Stimulated activated naive CD8-positive, alpha-beta T cell treated with anti-CD3 and anti-CD28 coated beads, Interleukin-15, Interleukin-2, amounts not matched to agents 100 ng/mL and 50 ng/mL, for 24 hours (primary cell): Measurements from ENCODE around the gene TNS3.

Experiments used
- H3K27ac Mint-ChIP-seq: one replicate; pipeline ENCODE4 v1.8.0; 2021; ENCODE audit warnings: mild to moderate bottlenecking, mixed read lengths
- H3K27me3 Mint-ChIP-seq: one replicate; pipeline ENCODE4 v1.8.0; 2021; ENCODE audit warnings: mixed read lengths
- H3K36me3 Mint-ChIP-seq: one replicate; pipeline ENCODE4 v1.8.0; 2021; ENCODE audit warnings: low read depth, mixed read lengths
- H3K4me1 Mint-ChIP-seq: one replicate; pipeline ENCODE4 v1.8.0; 2021; ENCODE audit warnings: low read depth, mixed read lengths
- H3K4me3 Mint-ChIP-seq: one replicate; pipeline ENCODE4 v1.8.0; 2021; ENCODE audit warnings: mild to moderate bottlenecking, mixed read lengths
- H3K9me3 Mint-ChIP-seq: one replicate; pipeline ENCODE4 v1.8.0; 2021; ENCODE audit warnings: mixed read lengths

The TNS3 gene

DNA sequence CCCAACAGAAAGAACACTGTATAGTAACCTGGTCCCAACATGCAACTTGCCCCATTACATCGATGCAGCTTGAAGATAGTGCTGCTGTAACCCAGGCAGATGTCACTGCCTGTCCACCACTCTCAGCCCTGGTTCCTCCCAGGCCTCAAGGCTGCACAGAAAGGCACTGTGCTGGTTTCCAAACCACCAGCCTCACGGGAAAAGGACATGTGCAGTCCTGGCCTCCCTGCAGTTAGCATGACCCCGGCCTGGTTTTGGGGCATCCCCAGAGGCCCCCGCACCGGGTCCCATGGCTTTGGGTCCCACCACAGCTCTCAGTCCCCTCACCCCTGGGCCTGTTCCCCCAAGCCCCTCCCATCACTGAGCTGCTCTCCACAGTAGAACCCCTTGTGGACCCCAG, 214.5 kb downstream of the TNS3 start:
- H3K4me1 Mint-ChIP-seq: no peaks in the 10 kb centered on the region
- H3K27ac Mint-ChIP-seq: no peak overlapping the region
- no peaks in the 10 kb centered on the region for H3K9me3 Mint-ChIP-seq
- no peak overlapping the region for H3K4me3 Mint-ChIP-seq
- no peaks in the 10 kb centered on the region for H3K36me3 Mint-ChIP-seq
- H3K27me3 Mint-ChIP-seq: no peaks in the 10 kb centered on the region

DNA sequence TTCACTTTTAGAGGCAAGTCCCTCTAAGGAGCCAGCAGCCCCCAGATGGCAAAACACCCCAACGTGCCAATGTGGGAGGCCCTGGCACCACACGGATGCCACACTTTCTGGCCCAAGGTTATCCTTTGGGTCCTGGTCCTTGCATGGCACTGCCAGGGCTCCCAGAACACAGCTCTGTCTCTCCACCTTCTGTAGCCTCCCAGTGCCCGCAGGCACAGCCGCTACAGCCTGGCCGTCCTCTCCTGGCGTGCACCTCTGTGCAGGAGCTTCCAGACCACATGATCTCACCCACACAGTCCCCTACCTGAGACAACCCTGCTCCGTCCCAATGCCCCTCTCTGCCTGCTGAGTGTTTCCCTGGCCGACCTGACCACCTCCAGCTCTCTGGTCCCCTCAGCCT, 215.0 kb downstream of the TNS3 start:
- no peaks in the 10 kb centered on the region for H3K9me3 Mint-ChIP-seq
- no peak overlapping the region for H3K4me3 Mint-ChIP-seq
- H3K27ac Mint-ChIP-seq: no peak overlapping the region
- no peaks in the 10 kb centered on the region for H3K36me3 Mint-ChIP-seq
- H3K27me3 Mint-ChIP-seq: no peaks in the 10 kb centered on the region
- H3K4me1 Mint-ChIP-seq: no peaks in the 10 kb centered on the region

DNA sequence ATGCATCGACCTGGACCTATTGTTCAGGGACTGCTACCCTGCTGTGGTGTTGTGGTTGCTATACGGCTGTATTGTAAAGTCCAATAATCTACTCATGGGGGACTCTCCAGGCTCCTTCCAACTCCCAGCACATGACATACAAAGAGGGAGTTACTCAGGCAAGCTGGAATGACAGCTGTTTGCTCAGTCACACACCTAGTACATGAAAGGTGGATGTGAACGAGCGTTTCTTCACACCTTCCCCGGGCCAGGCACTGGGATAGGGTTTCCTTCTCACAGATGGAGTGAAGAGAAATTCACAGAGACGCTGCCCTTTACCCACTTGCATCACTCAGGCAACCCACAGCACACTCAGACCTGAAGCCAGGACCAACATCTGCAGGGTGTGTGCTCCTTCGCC, 215.7 kb downstream of the TNS3 start:
- Mint-ChIP-seq H3K27me3 (no peaks in the 10 kb centered on the region), H3K36me3 (no peaks in the 10 kb centered on the region), H3K4me1 (no peaks in the 10 kb centered on the region), H3K9me3 (no peaks in the 10 kb centered on the region), H3K27ac (no peak overlapping the region), H3K4me3 (no peak overlapping the region)

DNA sequence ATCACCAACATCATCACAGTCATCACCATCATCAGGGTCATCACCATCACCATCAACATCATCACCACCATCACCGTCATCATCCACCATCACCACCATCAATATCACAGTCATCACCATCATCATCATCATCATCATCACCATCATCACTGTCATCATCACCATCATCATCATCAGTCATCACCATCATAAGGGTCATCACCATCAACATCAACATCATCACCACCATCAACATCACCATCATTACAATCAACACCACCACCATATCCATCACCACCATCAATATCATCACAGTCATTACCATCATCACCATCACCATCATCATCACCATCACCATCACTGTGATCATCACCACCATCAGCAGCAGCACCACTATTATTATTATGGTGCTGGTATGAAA, 218.9 kb downstream of the TNS3 start:
- no peaks in the 10 kb centered on the region for H3K9me3 Mint-ChIP-seq
- no peak overlapping the region for H3K27ac Mint-ChIP-seq
- no peaks in the 10 kb centered on the region for H3K4me1 Mint-ChIP-seq
- no peak overlapping the region for H3K4me3 Mint-ChIP-seq
- no peaks in the 10 kb centered on the region for H3K36me3 Mint-ChIP-seq
- no peaks in the 10 kb centered on the region for H3K27me3 Mint-ChIP-seq

DNA sequence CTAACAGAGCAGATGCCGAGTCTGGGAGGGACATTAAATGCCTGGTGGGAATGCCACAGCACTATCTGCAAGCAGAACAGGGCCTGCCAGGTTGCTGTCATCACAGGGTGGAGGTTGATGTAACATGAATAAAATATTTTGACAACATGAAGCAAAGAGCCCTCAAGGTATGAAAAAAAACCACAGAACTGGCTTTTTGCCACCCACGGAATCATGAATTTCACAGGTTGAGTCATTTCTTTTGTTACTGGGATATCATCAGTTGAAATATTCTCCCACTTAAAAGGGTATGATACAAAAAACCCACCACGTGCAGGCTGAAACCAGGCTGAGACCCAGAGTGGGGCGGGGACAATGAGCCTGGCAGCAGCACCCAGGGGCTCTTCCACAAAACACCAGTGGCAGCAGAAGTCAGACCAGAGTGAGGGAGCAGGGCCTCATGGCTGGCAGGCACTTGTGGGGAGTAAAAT, 220.1 kb downstream of the TNS3 start:
- Mint-ChIP-seq H3K4me1 (no peaks in the 10 kb centered on the region), H3K4me3 (peak overlapping the region; percentile 17), H3K9me3 (no peaks in the 10 kb centered on the region), H3K27ac (peak overlapping the region; percentile 80), H3K27me3 (no peaks in the 10 kb centered on the region), H3K36me3 (no peaks in the 10 kb centered on the region)

DNA sequence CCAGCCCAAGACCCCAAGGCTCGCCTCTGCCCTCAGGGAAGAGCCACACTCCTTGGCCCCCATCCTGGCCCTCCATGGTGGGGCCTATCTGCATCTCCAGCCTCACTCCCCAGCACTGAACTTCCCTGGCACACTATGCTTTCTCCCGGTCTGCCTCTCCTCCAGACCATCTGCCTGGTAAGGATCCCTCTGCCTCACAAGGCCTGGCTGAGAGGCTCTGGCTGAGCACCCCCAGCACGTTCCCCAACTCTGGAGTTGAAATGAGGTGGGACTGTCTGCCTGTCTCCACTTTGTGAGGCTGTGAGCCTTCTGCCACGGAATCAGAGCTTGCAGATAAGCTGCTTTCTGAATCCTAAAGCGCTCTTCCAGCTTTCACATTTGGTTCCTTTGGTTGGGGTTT, 220.7 kb downstream of the TNS3 start:
- H3K27ac Mint-ChIP-seq: peak overlapping the region; percentile 80

DNA sequence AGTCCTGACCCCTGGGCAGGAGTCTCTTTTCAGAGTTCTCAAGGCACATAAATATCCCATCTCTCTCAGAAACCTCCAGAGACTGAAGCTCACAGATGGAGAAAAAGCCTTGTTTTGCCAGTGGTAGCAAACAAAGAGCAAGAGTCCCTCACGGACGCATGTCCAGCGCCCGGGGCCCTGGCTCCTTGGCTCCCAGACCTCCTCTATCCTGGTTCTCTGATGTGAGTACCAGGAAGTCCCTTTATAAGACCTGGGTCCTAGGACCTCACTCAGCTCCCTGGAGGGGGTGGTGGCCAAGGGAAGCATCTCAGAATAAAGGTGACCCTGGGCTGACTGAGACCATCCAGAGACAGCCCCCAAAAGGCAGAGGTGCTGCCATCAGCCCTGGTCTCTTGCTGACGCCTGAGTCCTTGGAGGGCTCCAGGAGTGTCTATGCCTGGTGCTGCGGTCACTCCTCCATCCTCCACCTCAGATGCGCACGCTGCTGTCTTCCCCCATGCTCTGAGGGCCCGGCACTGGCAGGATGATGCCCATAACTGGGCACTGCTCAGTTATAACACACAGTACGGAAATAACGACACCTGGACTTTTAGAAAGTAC, 221.5 kb downstream of the TNS3 start:
- no peaks in the 10 kb centered on the region for H3K27me3 Mint-ChIP-seq
- H3K4me1 Mint-ChIP-seq: no peaks in the 10 kb centered on the region
- H3K27ac Mint-ChIP-seq: no peak overlapping the region
- no peaks in the 10 kb centered on the region for H3K36me3 Mint-ChIP-seq
- no peak overlapping the region for H3K4me3 Mint-ChIP-seq
- H3K9me3 Mint-ChIP-seq: no peaks in the 10 kb centered on the region

More for the DNA sequence above, 220.7 kb downstream of the TNS3 start:
- Mint-ChIP-seq H3K9me3 (no peaks in the 10 kb centered on the region), H3K4me3 (no peak overlapping the region), H3K4me1 (no peaks in the 10 kb centered on the region), H3K36me3 (no peaks in the 10 kb centered on the region), H3K27me3 (no peaks in the 10 kb centered on the region)

DNA sequence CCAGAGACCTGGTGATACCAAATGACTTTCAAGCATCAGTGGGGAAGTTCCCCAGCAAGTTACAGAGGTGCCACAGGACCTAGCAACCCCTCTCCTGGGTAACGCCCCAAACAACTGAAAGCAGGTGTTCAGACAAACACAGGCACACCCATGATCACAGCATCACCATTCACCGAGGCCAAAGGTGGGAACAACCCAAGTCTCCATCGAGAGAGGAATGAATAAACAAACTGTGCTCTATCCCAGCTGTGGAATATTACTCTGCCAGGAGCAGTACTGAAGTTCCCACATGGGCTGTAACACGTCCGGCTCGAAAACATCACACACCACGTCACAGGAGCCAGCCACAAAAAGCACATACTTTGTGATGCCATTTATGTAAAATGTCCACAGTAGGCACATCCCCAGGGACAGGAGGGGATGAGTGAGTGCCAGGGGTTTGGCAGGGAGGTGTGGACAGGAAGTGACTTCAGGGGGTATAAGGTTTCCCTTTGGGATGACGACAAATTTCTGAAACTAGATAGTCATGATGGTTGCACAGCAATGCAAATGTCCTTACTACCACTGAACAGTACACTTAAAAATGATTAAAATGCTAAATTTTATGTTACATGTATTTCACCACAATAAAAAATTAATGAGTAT, 222.8 kb downstream of the TNS3 start:
- no peak overlapping the region for H3K27ac Mint-ChIP-seq
- H3K36me3 Mint-ChIP-seq: no peaks in the 10 kb centered on the region
- H3K9me3 Mint-ChIP-seq: no peaks in the 10 kb centered on the region
- no peaks in the 10 kb centered on the region for H3K4me1 Mint-ChIP-seq
- H3K4me3 Mint-ChIP-seq: no peak overlapping the region
- no peaks in the 10 kb centered on the region for H3K27me3 Mint-ChIP-seq

DNA sequence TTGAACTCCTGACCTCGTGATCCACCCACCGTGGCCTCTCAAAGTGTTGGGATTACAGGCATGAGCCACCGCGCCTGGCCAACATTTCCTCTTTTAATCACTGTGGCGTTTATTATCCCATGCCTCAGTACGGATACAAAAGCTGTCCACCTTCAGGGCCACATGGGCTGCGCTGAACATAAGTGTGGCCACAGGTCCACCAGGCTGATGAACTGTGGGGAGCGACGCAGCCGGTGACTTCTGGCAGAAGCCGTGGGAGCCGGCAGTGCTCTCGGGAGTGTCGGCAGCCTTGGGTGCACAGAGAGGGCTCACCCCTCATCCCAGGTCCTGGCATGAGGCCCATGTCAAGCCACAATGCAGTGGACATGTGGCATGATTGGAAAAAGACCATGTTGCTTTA, 223.6 kb downstream of the TNS3 start:
- H3K36me3 Mint-ChIP-seq: no peaks in the 10 kb centered on the region
- no peak overlapping the region for H3K27ac Mint-ChIP-seq
- no peak overlapping the region for H3K4me3 Mint-ChIP-seq
- H3K9me3 Mint-ChIP-seq: no peaks in the 10 kb centered on the region
- no peaks in the 10 kb centered on the region for H3K4me1 Mint-ChIP-seq
- H3K27me3 Mint-ChIP-seq: no peaks in the 10 kb centered on the region

DNA sequence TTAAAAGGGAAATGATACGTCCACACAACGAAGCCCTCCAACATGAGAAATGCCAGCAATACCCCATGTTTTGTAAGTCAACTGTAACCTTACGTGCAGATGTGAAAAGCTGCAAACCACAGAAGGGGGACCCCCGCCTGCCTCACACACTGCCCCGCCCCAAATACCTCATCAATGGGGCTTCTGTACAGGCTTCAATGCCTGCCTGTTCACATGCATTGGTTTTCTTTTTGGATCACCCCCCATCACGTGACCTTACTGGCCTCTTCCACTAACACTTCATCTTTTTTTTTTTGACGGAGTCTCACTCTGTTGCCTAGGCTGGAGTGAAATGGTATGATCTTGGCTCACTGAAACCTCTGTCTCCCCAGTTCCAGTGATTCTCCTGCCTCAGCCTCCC, 224.0 kb downstream of the TNS3 start:
- Mint-ChIP-seq H3K36me3 (no peaks in the 10 kb centered on the region), H3K4me1 (no peaks in the 10 kb centered on the region), H3K27ac (no peak overlapping the region), H3K4me3 (no peak overlapping the region), H3K9me3 (no peaks in the 10 kb centered on the region), H3K27me3 (no peaks in the 10 kb centered on the region)

DNA sequence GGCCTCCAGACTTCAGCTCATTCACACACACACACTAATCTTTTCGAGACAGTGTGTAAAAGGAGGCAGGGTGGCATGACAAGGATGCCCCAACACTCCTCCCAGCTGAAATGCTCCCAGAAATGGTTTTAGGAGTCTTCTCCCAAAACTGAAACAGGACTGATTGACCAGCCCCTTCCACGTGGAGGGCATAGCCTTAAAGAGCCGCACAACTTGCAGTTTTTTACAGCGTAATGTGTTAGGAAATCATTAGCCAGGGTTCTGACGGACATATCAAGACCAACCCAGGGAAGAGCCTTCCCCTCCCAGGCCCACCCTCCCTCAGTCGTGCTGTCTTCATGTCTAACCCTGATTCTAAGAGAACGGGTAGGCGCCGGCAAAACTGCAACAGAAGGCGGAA, 224.6 kb downstream of the TNS3 start:
- Mint-ChIP-seq H3K36me3 (no peaks in the 10 kb centered on the region), H3K9me3 (no peaks in the 10 kb centered on the region), H3K4me1 (no peaks in the 10 kb centered on the region), H3K27ac (no peak overlapping the region), H3K4me3 (no peak overlapping the region), H3K27me3 (no peaks in the 10 kb centered on the region)

DNA sequence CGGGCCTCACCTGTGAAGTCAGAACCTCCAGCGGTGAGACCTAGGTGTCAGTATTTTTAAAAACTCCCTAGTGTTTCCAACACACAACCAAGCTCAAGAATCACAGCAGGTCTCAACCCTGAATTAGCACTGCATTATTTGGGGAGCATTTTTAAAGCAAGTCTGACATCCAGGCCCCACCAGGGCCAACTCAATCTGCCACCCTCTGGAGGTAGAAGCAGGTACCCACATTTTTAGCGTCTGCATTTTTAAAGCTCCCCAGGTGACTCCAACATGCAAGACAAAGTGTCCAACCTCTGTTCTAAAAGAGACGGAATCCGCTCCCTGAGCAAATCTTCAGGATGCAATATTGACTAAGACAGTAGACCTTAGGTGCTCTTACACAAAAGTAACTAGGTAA, 225.7 kb downstream of the TNS3 start:
- H3K27me3 Mint-ChIP-seq: no peaks in the 10 kb centered on the region
- H3K4me3 Mint-ChIP-seq: no peak overlapping the region
- no peaks in the 10 kb centered on the region for H3K36me3 Mint-ChIP-seq
- H3K4me1 Mint-ChIP-seq: no peaks in the 10 kb centered on the region
- no peaks in the 10 kb centered on the region for H3K9me3 Mint-ChIP-seq
- no peak overlapping the region for H3K27ac Mint-ChIP-seq

DNA sequence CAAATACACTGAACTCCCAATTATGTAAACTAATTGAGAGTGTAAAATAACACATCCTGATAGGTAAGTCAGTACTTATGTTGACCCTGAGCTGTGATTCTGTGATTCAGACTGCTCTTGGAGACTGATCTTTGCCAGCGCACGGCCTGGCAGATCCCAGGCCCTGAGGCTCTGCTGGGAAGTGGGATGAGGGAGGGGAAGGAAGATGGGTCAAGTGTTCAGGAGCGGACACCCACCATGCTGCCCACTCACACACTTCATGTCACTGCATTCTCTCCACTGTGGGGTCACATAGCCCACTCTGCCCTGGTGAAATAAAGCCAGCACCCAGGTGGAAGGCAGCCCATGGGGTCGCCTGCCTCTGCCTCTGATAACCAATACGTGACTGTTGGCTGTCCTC, 226.2 kb downstream of the TNS3 start:
- Mint-ChIP-seq H3K27ac (no peak overlapping the region), H3K9me3 (no peaks in the 10 kb centered on the region)

DNA sequence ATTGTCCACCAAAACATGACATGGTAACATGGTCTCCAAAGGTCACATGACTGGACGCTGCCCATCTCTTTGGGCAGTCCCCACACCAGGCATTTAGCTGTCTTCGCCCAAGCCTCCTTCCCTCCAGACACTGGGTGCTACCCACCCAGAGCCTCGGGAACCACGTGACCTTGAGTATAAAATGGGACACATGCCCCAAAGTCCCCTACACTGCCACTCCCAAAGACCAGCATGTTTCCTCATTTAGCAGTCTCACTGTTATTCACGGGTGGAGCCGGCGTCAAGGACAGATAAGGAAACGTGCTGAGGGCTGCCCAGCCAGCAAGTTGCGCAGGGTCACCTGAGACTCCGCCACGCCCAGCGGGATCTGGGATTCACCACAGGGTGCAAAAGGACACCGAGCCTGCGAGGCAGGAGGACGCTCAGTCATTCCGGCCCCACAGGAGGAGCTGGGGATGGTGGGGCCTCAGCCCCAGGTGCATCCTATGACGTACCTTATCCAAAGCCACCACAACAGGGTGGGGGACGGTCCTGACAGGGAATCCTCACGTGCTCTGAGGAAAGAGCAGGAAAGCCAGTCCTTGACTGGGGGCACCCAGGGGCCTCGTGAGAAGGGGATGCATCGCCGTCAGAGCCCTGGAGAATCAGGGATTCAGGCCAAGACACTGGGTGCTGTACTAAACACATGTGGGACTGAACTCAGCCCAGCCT, 226.9 kb downstream of the TNS3 start:
- H3K27ac Mint-ChIP-seq: no peak overlapping the region
- H3K36me3 Mint-ChIP-seq: no peaks in the 10 kb centered on the region
- H3K4me3 Mint-ChIP-seq: no peak overlapping the region
- no peaks in the 10 kb centered on the region for H3K4me1 Mint-ChIP-seq
- no peaks in the 10 kb centered on the region for H3K27me3 Mint-ChIP-seq
- no peaks in the 10 kb centered on the region for H3K9me3 Mint-ChIP-seq

More for the DNA sequence above, 226.2 kb downstream of the TNS3 start:
- H3K27me3 Mint-ChIP-seq: no peaks in the 10 kb centered on the region
- no peak overlapping the region for H3K4me3 Mint-ChIP-seq
- H3K36me3 Mint-ChIP-seq: no peaks in the 10 kb centered on the region
- no peaks in the 10 kb centered on the region for H3K4me1 Mint-ChIP-seq

DNA sequence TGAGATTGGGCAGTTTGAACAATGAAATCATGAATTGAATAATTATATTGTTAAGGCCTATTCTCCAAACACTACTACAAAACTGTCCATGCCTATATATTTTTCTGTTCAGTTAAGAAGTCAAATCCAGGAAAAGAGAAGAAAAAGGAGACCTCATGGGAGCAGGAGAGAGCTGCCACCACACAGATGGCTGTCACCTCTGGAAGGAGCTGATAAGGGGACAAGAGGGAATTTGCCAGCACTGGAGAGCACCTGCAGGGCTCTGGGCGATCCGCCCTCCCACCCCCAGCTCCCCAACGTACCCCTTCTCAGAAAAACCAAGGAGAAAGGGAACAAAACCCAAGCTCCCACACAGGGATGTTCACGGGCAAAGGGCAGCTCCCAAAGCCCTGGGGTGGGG, 227.8 kb downstream of the TNS3 start:
- no peaks in the 10 kb centered on the region for H3K36me3 Mint-ChIP-seq
- H3K9me3 Mint-ChIP-seq: no peaks in the 10 kb centered on the region
- H3K4me3 Mint-ChIP-seq: no peak overlapping the region
- no peaks in the 10 kb centered on the region for H3K4me1 Mint-ChIP-seq
- H3K27ac Mint-ChIP-seq: no peak overlapping the region
- H3K27me3 Mint-ChIP-seq: no peaks in the 10 kb centered on the region
